Stimulated activated CD4-positive, alpha-beta T cell treated with anti-CD3 and anti-CD28 coated beads, Interleukin-15, amount 100 ng/mL, for 48 hours (primary cell): ENCODE data around the gene DAGLA.
"Not testable (repeated sequence)": the region's sequence is repeated elsewhere in the genome, so short reads cannot be mapped to it uniquely, and the experiment has no call there.

Experiments
- DNase-seq, 2 donors: peaks; one replicate each; pipeline ENCODE4 v3.0.0-alpha.2; 2020; ENCODE audit warnings: low read depth in 2 of 2

The DAGLA gene

GRCh38 chr11:61660997-61661396 is 19.2 kb upstream of the DAGLA start:
- not testable (repeated sequence) for DNase-seq

- no peak for DNase-seq
Observed at GRCh38 chr11:61666684-61667297, 13.4 kb upstream of the DAGLA start.

GRCh38 chr11:61667684-61668305 is 12.4 kb upstream of the DAGLA start:
- no peak for DNase-seq

GRCh38 chr11:61669417-61669816 is 10.8 kb upstream of the DAGLA start:
- DNase-seq = no peak

- no peak for DNase-seq
Observed at GRCh38 chr11:61670626-61671025, 9.6 kb upstream of the DAGLA start.

GRCh38 chr11:61671527-61671926 is 8.7 kb upstream of the DAGLA start:
- no peak for DNase-seq

- DNase-seq = not testable (repeated sequence)
Observed at GRCh38 chr11:61673946-61674467, 6.2 kb upstream of the DAGLA start.

- no peak for DNase-seq
Observed at GRCh38 chr11:61675826-61676225, 4.4 kb upstream of the DAGLA start.

- no peak for DNase-seq
Observed at GRCh38 chr11:61679296-61679695, 895 bp upstream of the DAGLA start.

GRCh38 chr11:61680622-61681221 is 531 bp downstream of the DAGLA start:
- no peak for DNase-seq

- no peak for DNase-seq
Observed at GRCh38 chr11:61682093-61682732, 2.0 kb downstream of the DAGLA start.

GRCh38 chr11:61682906-61683675 is 2.9 kb downstream of the DAGLA start:
- DNase-seq = no peak

GRCh38 chr11:61683961-61684869 is 4.0 kb downstream of the DAGLA start:
- DNase-seq = no peak

- DNase-seq = no peak
Observed at GRCh38 chr11:61684870-61685616, 4.9 kb downstream of the DAGLA start.

GRCh38 chr11:61685617-61685967 is 5.4 kb downstream of the DAGLA start:
- DNase-seq = no peak

GRCh38 chr11:61686066-61686465 is 5.9 kb downstream of the DAGLA start:
- no peak for DNase-seq

GRCh38 chr11:61686469-61686868 is 6.3 kb downstream of the DAGLA start:
- no peak for DNase-seq

GRCh38 chr11:61687420-61687819 is 7.2 kb downstream of the DAGLA start:
- DNase-seq = no peak

GRCh38 chr11:61688365-61689163 is 8.4 kb downstream of the DAGLA start:
- DNase-seq = no peak
